ENCODE results near the gene CMTR2.

CMTR2 gene

GRCh38 chr16:71303938-71304337 is 14.7 kb upstream of the CMTR2 start:
- no peak for DNase-seq (ENCODE audit: low read depth in 1 of 2, low spot score in 1 of 2)
- TF ChIP-seq GABPA (IDR thresholded peaks at IDR 0.05; ENCODE audit: low read depth) (no peak), SPI1 (IDR thresholded peaks at IDR 0.05; ENCODE audit: borderline replicate concordance, low read depth) (no peak), CTCF (IDR thresholded peaks at IDR 0.05; ENCODE audit: insufficient read depth, low read length) (no peak), POLR2AphosphoS5 (IDR thresholded peaks at IDR 0.05; ENCODE audit: low read depth) (no peak)
- TF ChIP-seq, protein P1, sequence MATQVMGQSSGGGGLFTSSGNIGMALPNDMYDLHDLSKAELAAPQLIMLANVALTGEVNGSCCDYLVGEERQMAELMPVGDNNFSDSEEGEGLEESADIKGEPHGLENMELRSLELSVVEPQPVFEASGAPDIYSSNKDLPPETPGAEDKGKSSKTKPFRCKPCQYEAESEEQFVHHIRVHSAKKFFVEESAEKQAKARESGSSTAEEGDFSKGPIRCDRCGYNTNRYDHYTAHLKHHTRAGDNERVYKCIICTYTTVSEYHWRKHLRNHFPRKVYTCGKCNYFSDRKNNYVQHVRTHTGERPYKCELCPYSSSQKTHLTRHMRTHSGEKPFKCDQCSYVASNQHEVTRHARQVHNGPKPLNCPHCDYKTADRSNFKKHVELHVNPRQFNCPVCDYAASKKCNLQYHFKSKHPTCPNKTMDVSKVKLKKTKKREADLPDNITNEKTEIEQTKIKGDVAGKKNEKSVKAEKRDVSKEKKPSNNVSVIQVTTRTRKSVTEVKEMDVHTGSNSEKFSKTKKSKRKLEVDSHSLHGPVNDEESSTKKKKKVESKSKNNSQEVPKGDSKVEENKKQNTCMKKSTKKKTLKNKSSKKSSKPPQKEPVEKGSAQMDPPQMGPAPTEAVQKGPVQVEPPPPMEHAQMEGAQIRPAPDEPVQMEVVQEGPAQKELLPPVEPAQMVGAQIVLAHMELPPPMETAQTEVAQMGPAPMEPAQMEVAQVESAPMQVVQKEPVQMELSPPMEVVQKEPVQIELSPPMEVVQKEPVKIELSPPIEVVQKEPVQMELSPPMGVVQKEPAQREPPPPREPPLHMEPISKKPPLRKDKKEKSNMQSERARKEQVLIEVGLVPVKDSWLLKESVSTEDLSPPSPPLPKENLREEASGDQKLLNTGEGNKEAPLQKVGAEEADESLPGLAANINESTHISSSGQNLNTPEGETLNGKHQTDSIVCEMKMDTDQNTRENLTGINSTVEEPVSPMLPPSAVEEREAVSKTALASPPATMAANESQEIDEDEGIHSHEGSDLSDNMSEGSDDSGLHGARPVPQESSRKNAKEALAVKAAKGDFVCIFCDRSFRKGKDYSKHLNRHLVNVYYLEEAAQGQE (IDR thresholded peaks at IDR 0.05; ENCODE audit: insufficient replicate concordance, low read depth) = no peak
- peaks cover 10% of the 10 kb centered on the region for H3K27me3 ChIP-seq (ENCODE audit: insufficient read depth, poor library complexity, severe bottlenecking)
- H3K27ac ChIP-seq (replicated peaks) = no peak overlapping the region
- no peak overlapping the region for H3K4me3 ChIP-seq (replicated peaks; ENCODE audit: insufficient read depth, low read length)

DNA sequence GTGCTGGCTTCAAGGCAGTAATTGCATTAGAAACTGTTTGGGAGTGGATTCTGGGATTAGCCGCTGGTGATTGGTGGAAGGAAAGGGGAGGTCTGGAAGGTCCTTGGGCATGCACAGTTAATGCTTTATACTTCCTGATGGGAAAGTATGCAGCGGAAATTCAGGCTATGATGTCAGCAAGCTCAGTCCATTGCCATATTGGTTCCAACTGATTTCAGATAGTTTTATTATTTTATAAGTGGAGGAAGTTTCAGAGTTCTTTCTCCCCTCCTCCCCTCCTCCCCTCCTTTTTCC is 8.1 kb upstream of the CMTR2 start:
- no peak for DNase-seq (ENCODE audit: low read depth in 1 of 2, low spot score in 1 of 2)
- TF ChIP-seq GABPA (IDR thresholded peaks at IDR 0.05; ENCODE audit: low read depth) (no peak), SPI1 (IDR thresholded peaks at IDR 0.05; ENCODE audit: borderline replicate concordance, low read depth) (no peak), CTCF (IDR thresholded peaks at IDR 0.05; ENCODE audit: insufficient read depth, low read length) (no peak), POLR2AphosphoS5 (IDR thresholded peaks at IDR 0.05; ENCODE audit: low read depth) (no peak)
- TF ChIP-seq, protein P1 (IDR thresholded peaks at IDR 0.05; ENCODE audit: insufficient replicate concordance, low read depth) = no peak
- Histone ChIP-seq H3K4me3 (replicated peaks; ENCODE audit: insufficient read depth, low read length) (no peak overlapping the region), H3K27ac (replicated peaks) (no peak overlapping the region), H3K27me3 (ENCODE audit: insufficient read depth, poor library complexity, severe bottlenecking) (peaks cover 10% of the 10 kb centered on the region)

GRCh38 chr16:71296584-71297340 is 7.6 kb upstream of the CMTR2 start:
- TF ChIP-seq CTCF (IDR thresholded peaks at IDR 0.05; ENCODE audit: insufficient read depth, low read length) (no peak), GABPA (IDR thresholded peaks at IDR 0.05; ENCODE audit: low read depth) (no peak), POLR2AphosphoS5 (IDR thresholded peaks at IDR 0.05; ENCODE audit: low read depth) (no peak), SPI1 (IDR thresholded peaks at IDR 0.05; ENCODE audit: borderline replicate concordance, low read depth) (no peak)
- TF ChIP-seq, protein P1 (IDR thresholded peaks at IDR 0.05; ENCODE audit: insufficient replicate concordance, low read depth) = no peak
- Histone ChIP-seq H3K4me3 (replicated peaks; ENCODE audit: insufficient read depth, low read length) (no peak overlapping the region), H3K27me3 (ENCODE audit: insufficient read depth, poor library complexity, severe bottlenecking) (peaks cover 8% of the 10 kb centered on the region), H3K27ac (replicated peaks) (no peak overlapping the region)
- no peak for DNase-seq (ENCODE audit: low read depth in 1 of 2, low spot score in 1 of 2)
